Keratinocyte (primary cell): ENCODE data around the gene THAP10. TPM values are rescaled to one million over a fixed set of nuclear protein-coding genes. Genes with fewer than 3 reads are reported as not detected.

ENCODE experiments used
- DNase-seq: peaks from one replicate; pipeline ENCODE4 v3.0.0-alpha.2; 2011; ENCODE audit warnings: low read depth, missing footprints, low spot score
- FAIRE-seq: peaks from 2 replicates; lab custom pipeline; 2011; peaks lifted over from hg19 to GRCh38; lab: Jason Lieb, UNC
- H2AFZ ChIP-seq: 2 replicates; pipeline ENCODE4 v1.6.0; 2012; ENCODE audit warnings: low read length, control low read depth, inconsistent platforms; ENCODE audit not compliant: control insufficient read depth
- H3K27ac ChIP-seq: 2 replicates; pipeline ENCODE4 v1.5.1; 2011; ENCODE audit warnings: low read length; ENCODE audit not compliant: control insufficient read depth, insufficient read depth
- H3K27me3 ChIP-seq: 3 replicates; pipeline ENCODE4 v1.6.0; 2011; ENCODE audit warnings: low read length; ENCODE audit not compliant: control insufficient read depth, insufficient read depth; ENCODE audit errors: extremely low read depth
- H3K36me3 ChIP-seq, 2 experiments: 2 replicates in 1 of 2; 3 replicates in 1 of 2; pipeline ENCODE4 v1.5.1; 2011; ENCODE audit warnings: low read length in 2 of 2, mild to moderate bottlenecking in 1 of 2; ENCODE audit not compliant: control insufficient read depth in 2 of 2, insufficient read depth in 2 of 2; ENCODE audit errors: extremely low read depth in 1 of 2
- H3K4me1 ChIP-seq: 3 replicates; pipeline ENCODE4 v1.5.1; 2011; ENCODE audit warnings: low read length; ENCODE audit not compliant: control insufficient read depth, insufficient read depth; ENCODE audit errors: extremely low read depth
- H3K4me2 ChIP-seq: 3 replicates; pipeline ENCODE4 v1.6.0; 2011; ENCODE audit warnings: low read depth, low read length; ENCODE audit not compliant: control insufficient read depth, insufficient read depth; ENCODE audit errors: extremely low read depth
- H3K4me3 ChIP-seq, 3 experiments: fragments of 200-600 bp in 1 of 3; sonication (generic) in 1 of 3; 2 replicates in 2 of 3; 3 replicates in 1 of 3; pipeline ENCODE4 v1.5.1; 2011 to 2016; ENCODE audit warnings: low read length in 3 of 3, mild to moderate bottlenecking in 3 of 3, control low read depth in 2 of 3, inconsistent platforms in 1 of 3, low read depth in 1 of 3, mixed read lengths in 1 of 3, mixed run types in 1 of 3, moderate library complexity in 1 of 3; ENCODE audit not compliant: control insufficient read depth in 2 of 3, insufficient read depth in 2 of 3; ENCODE audit errors: extremely low read depth in 1 of 3
- H3K79me2 ChIP-seq: 2 replicates; pipeline ENCODE4 v1.6.0; 2012; ENCODE audit warnings: low read length; ENCODE audit not compliant: control insufficient read depth, insufficient read depth
- H3K9ac ChIP-seq: 3 replicates; pipeline ENCODE4 v1.6.0; 2011; ENCODE audit warnings: low read length; ENCODE audit not compliant: control insufficient read depth, insufficient read depth; ENCODE audit errors: extremely low read depth
- H3K9me1 ChIP-seq: 3 replicates; pipeline ENCODE4 v1.6.0; 2011; ENCODE audit warnings: low read length; ENCODE audit not compliant: control insufficient read depth, insufficient read depth; ENCODE audit errors: extremely low read depth
- H3K9me3 ChIP-seq: 2 replicates; pipeline ENCODE4 v1.5.1; 2012; ENCODE audit warnings: low read depth, low read length; ENCODE audit not compliant: control insufficient read depth
- H4K20me1 ChIP-seq: 3 replicates; pipeline ENCODE4 v1.6.0; 2011; ENCODE audit warnings: low read length; ENCODE audit not compliant: control insufficient read depth, insufficient read depth; ENCODE audit errors: extremely low read depth
- EZH2 ChIP-seq: IDR thresholded peaks from one replicate; pipeline ENCODE4 v1.6.1; 2012; ENCODE audit warnings: inconsistent platforms, mild to moderate bottlenecking, low read length, moderate library complexity
- dilution Hi-C: fragments of 300-500 bp; cut with MboI; formaldehyde crosslinking; loops from one replicate; pipeline ENCODE4 v1.7.0; 2020; ENCODE audit warnings: low sequenced_read_pairs; ENCODE audit not compliant: extremely low pct_ligation_motif_present
- polyA plus RNA-seq, 5 experiments: library from polyadenylated mRNA; depleted of rRNA in 3 of 5; stranded (reverse) in 3 of 5; stranded (forward) in 1 of 5; unstranded in 1 of 5; fragments of >200 nt; gene quantifications; 1 replicate in 1 of 5; 2 replicates in 3 of 5; 3 replicates in 1 of 5; pipeline versions ENCODE4 v1.2.1 to v1.2.3, GENCODE V29; 2011 to 2012; ENCODE audit warnings: missing spikeins in 2 of 5, low read depth in 1 of 5, low replicate concordance in 1 of 5
- TF ChIP-seq, protein P1 (sequence below), 3 experiments: IDR thresholded peaks in 1 of 3; conservative IDR thresholded peaks in 1 of 3; optimal IDR thresholded peaks in 1 of 3; 2 replicates in 2 of 3; 3 replicates in 1 of 3; pipeline versions ENCODE3 to v1.5.1; 2011; ENCODE audit warnings: low read length in 3 of 3, mild to moderate bottlenecking in 3 of 3, moderate library complexity in 2 of 3, control low read depth in 1 of 3, inconsistent platforms in 1 of 3; ENCODE audit not compliant: insufficient read depth in 2 of 3; ENCODE audit errors: extremely low read depth in 1 of 3

The THAP10 gene
- polyA plus RNA-seq, 1 donor (not counting 4 experiments of a cell fraction or from before 2014, with no cell fraction given) = 3.1 TPM

DNA sequence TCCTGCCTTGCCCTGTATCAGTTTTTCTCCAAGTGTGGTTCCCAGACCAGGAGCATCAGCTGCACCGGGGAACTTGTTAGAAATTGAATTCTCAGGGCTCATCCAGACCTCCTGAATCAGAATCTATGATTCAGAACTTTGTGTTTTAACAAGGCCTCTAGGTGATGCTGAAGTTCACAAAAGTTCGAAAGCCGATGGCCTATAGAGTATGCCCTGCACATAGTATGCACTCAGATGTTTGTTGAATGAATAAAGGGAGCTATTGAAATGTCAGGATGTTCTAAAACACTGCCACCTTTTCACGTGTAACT, 37.6 kb downstream of the THAP10 start:
- Histone ChIP-seq H2AFZ (peak overlapping the region; percentile 84), H3K27ac (peak overlapping the region; percentile 66), H3K4me1 (peaks cover 36% of the 10 kb centered on the region), H3K4me3 (peak overlapping the region; percentile 58 to 65 (median 60)), H3K27me3 (no peaks in the 10 kb centered on the region), H3K9ac (peak overlapping the region; percentile 92), H3K36me3 (peaks cover 6 to 7% of the 10 kb centered on the region in 2 experiments), H3K4me2 (peak overlapping the region; percentile 61), H3K9me3 (no peaks in the 10 kb centered on the region), H3K9me1 (no peaks in the 10 kb centered on the region), H3K79me2 (peaks cover 5% of the 10 kb centered on the region), H4K20me1 (no peaks in the 10 kb centered on the region)
- TF ChIP-seq EZH2 = no peak
- TF ChIP-seq, protein P1, sequence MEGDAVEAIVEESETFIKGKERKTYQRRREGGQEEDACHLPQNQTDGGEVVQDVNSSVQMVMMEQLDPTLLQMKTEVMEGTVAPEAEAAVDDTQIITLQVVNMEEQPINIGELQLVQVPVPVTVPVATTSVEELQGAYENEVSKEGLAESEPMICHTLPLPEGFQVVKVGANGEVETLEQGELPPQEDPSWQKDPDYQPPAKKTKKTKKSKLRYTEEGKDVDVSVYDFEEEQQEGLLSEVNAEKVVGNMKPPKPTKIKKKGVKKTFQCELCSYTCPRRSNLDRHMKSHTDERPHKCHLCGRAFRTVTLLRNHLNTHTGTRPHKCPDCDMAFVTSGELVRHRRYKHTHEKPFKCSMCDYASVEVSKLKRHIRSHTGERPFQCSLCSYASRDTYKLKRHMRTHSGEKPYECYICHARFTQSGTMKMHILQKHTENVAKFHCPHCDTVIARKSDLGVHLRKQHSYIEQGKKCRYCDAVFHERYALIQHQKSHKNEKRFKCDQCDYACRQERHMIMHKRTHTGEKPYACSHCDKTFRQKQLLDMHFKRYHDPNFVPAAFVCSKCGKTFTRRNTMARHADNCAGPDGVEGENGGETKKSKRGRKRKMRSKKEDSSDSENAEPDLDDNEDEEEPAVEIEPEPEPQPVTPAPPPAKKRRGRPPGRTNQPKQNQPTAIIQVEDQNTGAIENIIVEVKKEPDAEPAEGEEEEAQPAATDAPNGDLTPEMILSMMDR (optimal IDR thresholded peaks at IDR 0.05 in 1 of 3, IDR thresholded peaks at IDR 0.05 in 1 of 3, conservative IDR thresholded peaks at IDR 0.05 in 1 of 3; ENCODE audit: extremely low read depth in 1 of 3, insufficient read depth in 2 of 3, low read length in 3 of 3) = peak in 1 of 3 experiments; percentile 29
- DNase-seq = no peak
- peak; percentile 63 for FAIRE-seq
- dilution Hi-C loops = no loop called here

DNA sequence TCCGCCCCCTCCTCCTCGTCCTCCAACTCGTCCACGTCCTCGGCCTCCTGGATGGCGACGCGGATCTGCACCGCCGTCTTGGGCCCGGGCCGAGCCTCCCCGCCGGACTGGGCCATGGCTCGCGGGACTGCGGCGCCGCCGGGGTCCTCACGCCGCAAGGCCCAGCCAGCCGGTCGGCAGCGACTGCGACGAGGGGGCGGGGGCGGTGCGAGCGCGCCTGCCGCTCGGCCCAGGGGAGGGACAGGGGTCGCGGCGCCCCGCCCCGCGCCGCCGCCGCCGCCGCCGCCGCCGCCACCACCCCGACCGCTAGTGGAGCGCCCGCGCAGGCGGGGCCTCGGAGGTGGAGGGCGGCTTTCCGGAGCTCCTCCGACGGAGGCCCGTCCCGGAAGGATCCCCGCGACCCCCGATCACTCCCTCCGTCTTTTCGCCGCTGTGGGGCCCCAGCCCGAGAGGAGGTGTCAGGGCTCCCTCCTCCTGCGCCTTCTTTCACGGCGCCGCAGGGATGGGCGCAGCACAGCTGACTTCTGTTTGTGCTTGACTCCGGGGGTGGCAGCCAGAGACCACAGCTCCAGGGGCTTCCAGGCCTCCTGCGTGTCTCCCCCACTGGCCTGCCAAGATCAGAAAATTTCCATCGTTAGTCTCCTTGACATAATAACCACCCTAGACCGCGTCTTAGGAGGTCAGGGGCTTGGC, 38.1 kb downstream of the THAP10 start, which contains the start of gene LARP6:
Gene LARP6 (minus strand): TSS at position 185 of the 693 bp plus-strand sequence. CDS start 69 bp downstream, at position 116.
- Histone ChIP-seq H3K4me1 (peaks cover 36% of the 10 kb centered on the region), H3K36me3 (peaks cover 6 to 7% of the 10 kb centered on the region in 2 experiments), H3K4me2 (peak within 1 kb of the TSS; percentile 87), H3K9me1 (no peaks in the 10 kb centered on the region), H2AFZ (peak within 1 kb of the TSS; percentile 84), H3K27ac (peak within 1 kb of the TSS; percentile 82), H3K79me2 (peaks cover 5% of the 10 kb centered on the region), H4K20me1 (no peaks in the 10 kb centered on the region), H3K27me3 (no peaks in the 10 kb centered on the region), H3K9ac (peak within 1 kb of the TSS; percentile 92), H3K4me3 (peak within 1 kb of the TSS; percentile 60 to 94 (median 80)), H3K9me3 (no peaks in the 10 kb centered on the region)
- TF ChIP-seq, protein P1 (optimal IDR thresholded peaks at IDR 0.05 in 1 of 3, IDR thresholded peaks at IDR 0.05 in 1 of 3, conservative IDR thresholded peaks at IDR 0.05 in 1 of 3; ENCODE audit: extremely low read depth in 1 of 3, insufficient read depth in 2 of 3, low read length in 3 of 3) = no peak
- TF ChIP-seq EZH2 = no peak
- DNase-seq (no peak), FAIRE-seq (no peak)
- dilution Hi-C loops = no loop called here
